B cell (primary cell): Measurements from ENCODE around the gene ACO1.

ENCODE experiments used
- EZH2 ChIP-seq: IDR thresholded peaks from 2 replicates; pipeline ENCODE4 v1.6.1; 2012; ENCODE audit warnings: borderline replicate concordance, low read depth, mild to moderate bottlenecking, moderate library complexity, low read length; ENCODE audit not compliant: insufficient read depth, poor library complexity, severe bottlenecking
- TF ChIP-seq, protein P1 (sequence below): fragments of 200-600 bp; IDR thresholded peaks from one replicate; pipeline ENCODE4 v1.8.0; 2022; ENCODE audit warnings: antibody characterized with exemption, mild to moderate bottlenecking

DNA sequence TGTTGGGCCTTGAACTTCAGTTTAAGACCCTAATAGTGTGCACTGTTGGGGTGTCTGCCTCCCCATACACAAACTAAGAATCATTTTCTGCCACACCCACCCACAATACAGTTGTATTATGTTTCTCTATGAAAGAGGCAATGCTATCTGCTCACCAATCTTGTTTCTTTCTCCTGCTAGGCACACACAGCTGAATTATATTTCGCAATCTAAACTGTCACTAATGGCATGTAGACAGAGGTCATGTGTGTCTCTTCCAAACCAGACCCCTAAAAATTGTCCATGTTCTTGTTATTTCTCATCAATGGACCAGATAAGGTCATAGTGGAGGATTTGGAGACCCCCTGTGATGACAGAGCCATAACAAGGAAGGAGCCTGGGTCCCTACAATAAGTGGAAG is 84.3 kb downstream of the ACO1 start:
- TF ChIP-seq, protein P1, sequence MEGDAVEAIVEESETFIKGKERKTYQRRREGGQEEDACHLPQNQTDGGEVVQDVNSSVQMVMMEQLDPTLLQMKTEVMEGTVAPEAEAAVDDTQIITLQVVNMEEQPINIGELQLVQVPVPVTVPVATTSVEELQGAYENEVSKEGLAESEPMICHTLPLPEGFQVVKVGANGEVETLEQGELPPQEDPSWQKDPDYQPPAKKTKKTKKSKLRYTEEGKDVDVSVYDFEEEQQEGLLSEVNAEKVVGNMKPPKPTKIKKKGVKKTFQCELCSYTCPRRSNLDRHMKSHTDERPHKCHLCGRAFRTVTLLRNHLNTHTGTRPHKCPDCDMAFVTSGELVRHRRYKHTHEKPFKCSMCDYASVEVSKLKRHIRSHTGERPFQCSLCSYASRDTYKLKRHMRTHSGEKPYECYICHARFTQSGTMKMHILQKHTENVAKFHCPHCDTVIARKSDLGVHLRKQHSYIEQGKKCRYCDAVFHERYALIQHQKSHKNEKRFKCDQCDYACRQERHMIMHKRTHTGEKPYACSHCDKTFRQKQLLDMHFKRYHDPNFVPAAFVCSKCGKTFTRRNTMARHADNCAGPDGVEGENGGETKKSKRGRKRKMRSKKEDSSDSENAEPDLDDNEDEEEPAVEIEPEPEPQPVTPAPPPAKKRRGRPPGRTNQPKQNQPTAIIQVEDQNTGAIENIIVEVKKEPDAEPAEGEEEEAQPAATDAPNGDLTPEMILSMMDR = no peak
- no peak for TF ChIP-seq EZH2
